Inferior parietal cortex (tissue), 1 donor: ENCODE results near the gene FBXO10.
"Not testable (repeated sequence)": the region's sequence is repeated elsewhere in the genome, so short reads cannot be mapped to it uniquely, and the experiment has no call there.

ENCODE experiments used
- DNase-seq: peaks from one replicate; pipeline ENCODE4 v3.0.0-alpha.2; 2016; ENCODE audit errors: extremely low spot score

The FBXO10 gene

GRCh38 chr9:37551468-37551867, 24.7 kb downstream of the FBXO10 start:
- no peak for DNase-seq

DNA sequence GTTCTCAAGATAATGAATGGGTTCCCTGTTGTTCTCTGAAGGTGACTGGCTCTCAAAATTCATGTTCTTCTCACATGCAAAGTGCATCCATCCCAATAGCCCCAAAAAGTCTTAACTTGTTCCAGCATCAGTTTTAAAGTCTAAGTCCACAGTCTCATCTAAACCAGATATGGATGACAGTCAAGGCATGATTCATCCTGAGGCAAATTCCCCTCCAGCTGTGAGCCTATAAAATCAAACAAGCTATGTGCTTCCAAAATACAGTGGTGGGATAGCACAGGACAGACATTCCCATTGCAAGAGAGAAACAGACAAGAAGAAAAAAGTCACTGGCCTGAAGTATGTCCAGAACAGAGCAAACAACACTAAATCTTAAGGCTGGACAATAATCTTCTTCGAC, 25.4 kb downstream of the FBXO10 start:
- no peak for DNase-seq

GRCh38 chr9:37549527-37549926, 26.7 kb downstream of the FBXO10 start:
- no peak for DNase-seq

DNA sequence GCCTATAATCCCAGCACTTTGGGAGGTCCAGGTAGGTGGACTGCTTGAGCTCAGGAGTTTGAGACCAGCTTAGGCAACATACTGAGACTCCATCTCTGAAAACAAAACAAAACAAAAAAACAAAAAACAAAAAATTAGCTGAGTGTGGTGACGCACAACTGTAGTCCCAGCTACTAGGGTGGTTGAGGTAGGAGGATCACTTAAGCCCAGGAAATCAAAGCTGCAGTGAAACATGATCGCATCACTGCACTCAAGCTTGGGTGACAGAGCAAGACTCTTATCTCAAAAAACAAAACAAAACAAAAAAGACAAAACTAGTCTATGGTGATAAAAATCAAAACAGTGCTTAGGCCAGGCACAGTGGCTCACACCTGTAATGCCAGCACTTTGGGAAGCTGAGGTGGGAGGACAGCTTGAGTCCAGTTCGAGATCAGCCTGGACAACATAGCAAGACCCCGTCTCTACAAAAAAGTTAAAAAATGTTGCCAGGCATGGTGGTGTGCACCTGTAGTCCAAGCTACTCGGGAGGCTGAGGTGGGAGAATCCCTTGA, 28.8 kb downstream of the FBXO10 start:
- DNase-seq: no peak

DNA sequence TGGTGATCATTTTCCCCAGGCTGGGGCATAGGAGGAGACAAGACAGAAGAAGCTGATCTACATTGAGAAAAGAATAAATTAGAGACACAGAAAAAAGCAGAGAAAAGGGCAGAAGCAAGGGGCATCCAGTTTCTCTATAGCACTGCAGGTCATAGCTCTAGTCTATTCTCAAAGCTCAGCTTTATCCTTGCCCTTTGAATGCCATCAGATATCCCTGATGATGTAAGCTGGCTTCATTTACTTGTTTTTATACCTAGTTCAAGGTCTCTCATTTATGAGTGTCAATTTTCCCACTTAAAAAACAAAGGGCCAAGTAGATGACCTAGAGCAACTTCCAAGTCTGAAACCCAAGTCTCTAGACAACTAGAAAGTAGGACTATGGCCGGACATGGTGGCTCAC, 32.7 kb downstream of the FBXO10 start:
- DNase-seq: no peak

DNA sequence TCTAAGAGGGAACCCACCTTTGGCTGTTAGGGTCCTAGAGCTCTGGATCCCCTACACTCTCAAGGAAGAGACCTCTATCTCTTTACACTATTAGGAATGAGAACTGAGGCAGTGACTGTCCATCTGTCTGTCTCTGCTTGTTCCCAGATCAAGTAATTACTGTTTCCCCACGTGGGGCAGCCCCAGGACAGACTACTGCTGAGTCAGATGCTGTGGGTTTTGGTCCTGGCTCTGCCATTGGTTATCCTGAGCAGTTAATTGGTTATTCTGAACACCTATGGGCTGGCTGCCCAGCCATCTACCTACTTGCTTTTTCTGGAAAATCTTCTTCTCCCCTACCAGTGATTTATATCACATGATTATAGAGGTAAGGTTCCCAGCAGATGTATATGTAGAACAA, 33.3 kb downstream of the FBXO10 start:
- no peak for DNase-seq

GRCh38 chr9:37542488-37542887, 33.7 kb downstream of the FBXO10 start:
- no peak for DNase-seq

DNA sequence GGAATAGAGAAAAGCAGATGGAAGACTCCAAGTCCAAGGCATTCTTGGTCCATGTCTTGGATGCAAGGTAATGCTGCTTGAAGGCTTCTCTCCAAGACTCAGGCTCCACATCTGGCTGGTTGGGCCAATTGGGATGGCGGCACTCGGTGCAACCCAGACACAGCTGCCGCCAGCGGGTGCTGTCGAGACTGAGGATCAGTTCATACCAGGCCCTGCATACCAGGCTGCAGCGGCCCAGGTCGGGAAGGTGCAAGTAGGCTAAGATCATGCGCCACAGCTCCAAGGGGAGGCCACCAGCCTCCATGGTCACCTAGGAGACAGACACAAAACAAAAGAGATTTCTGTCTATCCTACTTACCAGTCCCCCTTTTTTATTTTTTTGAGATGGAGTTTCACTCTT, 34.7 kb downstream of the FBXO10 start:
- DNase-seq: no peak

DNA sequence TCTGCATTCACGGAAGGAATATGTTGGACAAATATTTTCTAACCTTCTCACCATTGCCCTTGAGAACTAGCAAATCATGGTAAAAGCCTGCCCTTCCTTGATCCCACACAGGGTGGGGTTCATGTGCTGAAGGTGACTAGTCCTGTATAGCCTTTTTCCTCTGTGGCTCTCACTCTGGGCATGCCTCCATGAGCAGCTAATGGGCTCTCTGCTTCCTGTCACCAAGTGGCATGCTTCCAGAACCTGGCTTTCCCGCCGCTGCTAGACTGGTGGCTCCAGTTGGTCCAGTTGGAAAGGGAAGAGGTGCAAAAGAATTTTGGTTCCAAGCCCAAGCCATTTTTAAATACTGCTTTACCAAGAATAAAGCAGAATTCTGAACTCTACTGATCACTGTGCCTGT, 35.5 kb downstream of the FBXO10 start:
- no peak for DNase-seq

GRCh38 chr9:37539634-37540033, 36.5 kb downstream of the FBXO10 start:
- DNase-seq: no peak

- no peak for DNase-seq
Measured at GRCh38 chr9:37538099-37538498, 38.1 kb downstream of the FBXO10 start.

- no peak for DNase-seq
Measured at GRCh38 chr9:37534901-37535300, 41.3 kb downstream of the FBXO10 start.

- DNase-seq: no peak
Measured at GRCh38 chr9:37534412-37534811, 41.8 kb downstream of the FBXO10 start.

DNA sequence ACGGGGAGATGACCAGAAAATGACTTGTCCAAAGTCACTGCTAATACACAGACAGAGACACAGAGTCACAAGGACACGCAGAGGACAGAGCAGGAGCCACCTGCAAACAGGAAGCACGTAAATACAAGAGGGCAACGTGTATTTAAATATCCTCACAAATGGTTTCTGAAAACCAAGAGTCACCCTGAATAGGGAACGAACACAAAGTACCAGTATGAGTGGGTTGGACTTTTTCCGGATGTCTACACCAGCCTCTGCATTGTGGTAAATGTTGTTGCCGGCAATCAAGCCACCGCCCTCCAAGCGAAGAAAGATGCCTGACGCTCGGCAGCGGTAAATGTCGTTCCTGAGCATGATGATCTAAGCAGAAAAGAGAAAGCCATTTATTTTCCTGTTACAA, 44.5 kb downstream of the FBXO10 start:
- DNase-seq: no peak

- no peak for DNase-seq
Measured at GRCh38 chr9:37528652-37529471, 47.3 kb downstream of the FBXO10 start.

DNA sequence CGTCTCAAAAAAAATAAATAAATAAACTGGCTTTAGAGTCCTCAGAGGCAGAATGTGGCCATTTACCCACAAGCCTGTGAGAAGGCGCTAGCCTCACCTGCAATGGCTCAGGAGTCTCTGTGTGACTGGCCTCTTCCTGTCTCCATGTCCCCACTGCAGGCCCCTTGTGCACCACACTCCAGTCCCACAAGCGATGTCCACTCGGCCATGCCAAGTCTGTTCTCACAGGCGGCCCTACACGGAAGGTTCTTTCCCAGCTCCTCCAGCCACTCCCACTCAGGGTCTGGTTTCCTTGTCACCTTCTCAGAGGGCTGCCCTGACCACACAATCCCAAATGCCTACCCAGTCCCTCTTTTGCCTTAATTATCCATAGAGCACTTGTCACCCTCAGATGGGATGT, 52.3 kb downstream of the FBXO10 start:
- no peak for DNase-seq

DNA sequence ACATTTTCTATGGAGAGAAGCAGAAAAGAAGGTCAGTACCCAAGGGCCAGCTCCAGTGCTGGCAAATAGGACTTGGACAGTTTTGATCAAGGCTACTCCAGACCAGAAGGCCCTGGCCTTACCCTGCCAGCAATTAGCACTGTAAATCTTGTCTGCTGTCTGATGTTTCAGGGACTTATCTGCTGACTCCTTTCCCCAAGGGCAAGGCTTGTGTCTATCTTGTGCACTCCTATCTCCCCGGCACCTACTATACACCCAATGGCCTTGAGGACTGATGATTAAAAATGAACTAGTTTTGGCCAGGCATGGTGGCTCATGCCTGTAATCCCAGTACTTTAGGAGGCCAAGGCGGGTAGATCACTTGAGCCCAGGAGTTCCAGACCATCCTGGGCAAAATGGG, 53.2 kb downstream of the FBXO10 start:
- no peak for DNase-seq

DNA sequence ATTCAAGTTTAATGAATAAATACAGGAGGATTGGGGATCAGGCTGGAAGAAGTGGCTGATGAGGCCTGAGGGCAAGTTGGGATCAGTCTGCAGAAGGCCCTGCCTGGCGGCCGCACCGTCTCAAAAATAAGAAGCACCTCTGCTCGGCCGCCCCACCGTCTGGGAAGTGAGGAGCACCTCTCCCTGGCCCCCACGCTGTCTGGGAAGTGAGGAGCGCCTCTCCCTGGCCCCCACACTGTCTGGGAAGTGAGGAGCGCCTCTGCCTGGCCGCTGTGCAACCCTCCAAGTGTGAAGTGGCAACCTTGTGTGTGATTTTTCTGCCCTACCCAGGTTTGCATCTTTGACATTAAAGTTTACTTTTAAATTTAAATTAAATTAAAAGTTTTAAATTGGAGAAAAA, 55.1 kb downstream of the FBXO10 start:
- DNase-seq: no peak

DNA sequence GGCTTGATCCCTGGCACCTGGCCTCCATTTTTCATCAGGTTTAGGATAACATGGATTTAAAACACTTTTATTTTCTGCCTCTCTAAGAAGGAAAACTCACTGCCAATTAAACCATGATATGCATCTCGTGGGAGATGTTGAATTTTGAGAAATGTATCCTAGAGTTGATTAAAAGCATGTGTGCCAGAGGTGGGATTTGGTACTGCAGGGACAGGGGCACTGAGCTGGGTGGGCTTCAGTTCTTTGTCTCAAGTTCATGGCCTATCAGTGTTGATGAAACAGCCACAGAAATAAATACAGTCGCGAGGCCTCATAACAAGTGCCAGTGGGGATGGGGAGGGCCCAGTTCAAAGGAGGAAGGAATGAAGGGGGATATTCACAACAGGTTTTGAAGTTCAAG, 55.5 kb downstream of the FBXO10 start:
- no peak for DNase-seq

GRCh38 chr9:37517923-37518322, 58.3 kb downstream of the FBXO10 start:
- DNase-seq: no peak

GRCh38 chr9:37515620-37516258, 60.4 kb downstream of the FBXO10 start:
- DNase-seq: no peak

DNA sequence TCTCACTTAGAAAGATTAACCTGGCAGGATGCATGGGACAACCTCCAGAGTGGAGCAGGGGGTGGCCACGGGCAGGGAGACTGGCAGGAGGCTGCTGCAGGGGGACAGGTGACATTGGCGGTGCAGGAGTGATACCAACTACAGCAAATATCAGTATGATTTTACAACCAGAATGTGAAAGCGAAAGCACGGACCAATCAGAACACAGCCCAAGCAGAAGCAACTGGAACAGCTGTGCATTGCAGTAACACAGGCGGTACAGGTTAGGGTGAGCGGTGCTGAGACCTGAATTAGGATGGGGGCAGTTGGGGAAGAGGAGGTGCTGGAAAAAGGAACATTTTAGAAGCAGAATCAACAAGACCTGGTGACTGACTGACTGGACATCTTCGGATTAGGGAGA, 61.2 kb downstream of the FBXO10 start:
- DNase-seq: no peak

- not testable (repeated sequence) for DNase-seq
Measured at GRCh38 chr9:37514415-37514814, 61.8 kb downstream of the FBXO10 start.
